ENCODE results near the gene CCND3. TPM values are rescaled to one million over a fixed set of nuclear protein-coding genes. Genes with fewer than 3 reads are reported as not detected.

The CCND3 gene
- total RNA-seq, 1 donor from 2014 or later: 10.4 TPM

GRCh38 chr6:41958022-41958856, 16.6 kb upstream of the CCND3 start:
- H3K9me3 Mint-ChIP-seq (ENCODE audit: low read depth): no peaks in the 10 kb centered on the region
- H3K4me1 Mint-ChIP-seq (ENCODE audit: low read depth): no peaks in the 10 kb centered on the region
- H3K27me3 Mint-ChIP-seq: peaks cover 3% of the 10 kb centered on the region
- no peak overlapping the region for H3K4me3 Mint-ChIP-seq (ENCODE audit: low read depth)
- TF ChIP-seq, protein P1, sequence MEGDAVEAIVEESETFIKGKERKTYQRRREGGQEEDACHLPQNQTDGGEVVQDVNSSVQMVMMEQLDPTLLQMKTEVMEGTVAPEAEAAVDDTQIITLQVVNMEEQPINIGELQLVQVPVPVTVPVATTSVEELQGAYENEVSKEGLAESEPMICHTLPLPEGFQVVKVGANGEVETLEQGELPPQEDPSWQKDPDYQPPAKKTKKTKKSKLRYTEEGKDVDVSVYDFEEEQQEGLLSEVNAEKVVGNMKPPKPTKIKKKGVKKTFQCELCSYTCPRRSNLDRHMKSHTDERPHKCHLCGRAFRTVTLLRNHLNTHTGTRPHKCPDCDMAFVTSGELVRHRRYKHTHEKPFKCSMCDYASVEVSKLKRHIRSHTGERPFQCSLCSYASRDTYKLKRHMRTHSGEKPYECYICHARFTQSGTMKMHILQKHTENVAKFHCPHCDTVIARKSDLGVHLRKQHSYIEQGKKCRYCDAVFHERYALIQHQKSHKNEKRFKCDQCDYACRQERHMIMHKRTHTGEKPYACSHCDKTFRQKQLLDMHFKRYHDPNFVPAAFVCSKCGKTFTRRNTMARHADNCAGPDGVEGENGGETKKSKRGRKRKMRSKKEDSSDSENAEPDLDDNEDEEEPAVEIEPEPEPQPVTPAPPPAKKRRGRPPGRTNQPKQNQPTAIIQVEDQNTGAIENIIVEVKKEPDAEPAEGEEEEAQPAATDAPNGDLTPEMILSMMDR (IDR thresholded peaks at IDR 0.05; ENCODE audit: unreplicated experiment): no peak
- no peaks in the 10 kb centered on the region for H3K36me3 Mint-ChIP-seq (ENCODE audit: insufficient read depth)
- no peak overlapping the region for H3K27ac Mint-ChIP-seq
- DNase-seq (ENCODE audit: low spot score, unreplicated experiment): no peak

DNA sequence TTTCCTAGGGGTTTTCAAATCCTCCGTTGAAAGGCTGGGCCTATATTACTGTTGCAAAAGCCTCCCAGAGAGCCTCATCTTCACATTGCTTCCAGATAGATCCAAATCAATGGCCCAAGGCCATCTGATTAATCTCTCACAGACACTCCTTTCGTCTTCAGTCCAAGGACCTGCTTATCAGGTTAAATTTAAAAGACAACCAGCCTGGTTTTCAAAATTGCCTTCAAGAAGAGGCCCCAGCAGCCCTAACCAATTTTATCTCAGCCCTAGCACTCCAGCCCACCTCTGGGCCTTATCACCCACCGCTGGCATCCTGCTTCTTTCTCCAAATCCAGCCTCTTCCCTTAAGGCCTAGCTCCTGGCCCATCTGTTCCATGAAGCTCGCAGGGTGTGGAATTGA, 15.5 kb upstream of the CCND3 start:
- H3K4me3 Mint-ChIP-seq (ENCODE audit: low read depth): no peak overlapping the region
- H3K9me3 Mint-ChIP-seq (ENCODE audit: low read depth): no peaks in the 10 kb centered on the region
- no peaks in the 10 kb centered on the region for H3K36me3 Mint-ChIP-seq (ENCODE audit: insufficient read depth)
- H3K27me3 Mint-ChIP-seq: peaks cover 3% of the 10 kb centered on the region
- DNase-seq (ENCODE audit: low spot score, unreplicated experiment): no peak
- no peaks in the 10 kb centered on the region for H3K4me1 Mint-ChIP-seq (ENCODE audit: low read depth)
- H3K27ac Mint-ChIP-seq: no peak overlapping the region
- TF ChIP-seq, protein P1 (IDR thresholded peaks at IDR 0.05; ENCODE audit: unreplicated experiment): no peak

DNA sequence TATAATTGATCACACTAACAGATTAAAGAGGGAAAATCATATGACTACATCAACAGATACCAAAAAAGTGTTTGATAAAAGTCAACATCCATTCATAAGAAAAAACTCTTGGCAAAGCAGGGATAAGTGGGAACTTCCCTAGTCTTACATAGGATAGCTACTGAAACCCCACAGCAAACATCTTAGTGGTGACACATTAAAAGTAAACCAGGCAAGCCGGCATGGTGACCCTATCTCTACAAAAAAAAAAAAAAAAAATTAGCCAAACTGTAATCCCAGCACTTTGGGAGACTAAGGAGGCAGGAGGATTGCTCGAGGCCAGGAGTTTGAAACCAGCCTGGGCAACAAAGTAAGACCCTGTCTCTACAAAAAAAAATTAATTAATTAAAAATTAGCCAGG, 13.8 kb upstream of the CCND3 start:
- no peaks in the 10 kb centered on the region for H3K9me3 Mint-ChIP-seq (ENCODE audit: low read depth)
- no peak overlapping the region for H3K27ac Mint-ChIP-seq
- H3K4me3 Mint-ChIP-seq (ENCODE audit: low read depth): no peak overlapping the region
- TF ChIP-seq, protein P1 (IDR thresholded peaks at IDR 0.05; ENCODE audit: unreplicated experiment): no peak
- no peaks in the 10 kb centered on the region for H3K27me3 Mint-ChIP-seq
- DNase-seq (ENCODE audit: low spot score, unreplicated experiment): no peak
- H3K36me3 Mint-ChIP-seq (ENCODE audit: insufficient read depth): no peaks in the 10 kb centered on the region
- no peaks in the 10 kb centered on the region for H3K4me1 Mint-ChIP-seq (ENCODE audit: low read depth)

- Mint-ChIP-seq H3K4me1 (ENCODE audit: low read depth) (no peaks in the 10 kb centered on the region), H3K9me3 (ENCODE audit: low read depth) (no peaks in the 10 kb centered on the region), H3K4me3 (ENCODE audit: low read depth) (no peak overlapping the region), H3K36me3 (ENCODE audit: insufficient read depth) (no peaks in the 10 kb centered on the region), H3K27me3 (no peaks in the 10 kb centered on the region), H3K27ac (no peak overlapping the region)
- TF ChIP-seq, protein P1 (IDR thresholded peaks at IDR 0.05; ENCODE audit: unreplicated experiment): no peak
- DNase-seq (ENCODE audit: low spot score, unreplicated experiment): no peak
Observed at GRCh38 chr6:41954668-41955067, 13.1 kb upstream of the CCND3 start.

DNA sequence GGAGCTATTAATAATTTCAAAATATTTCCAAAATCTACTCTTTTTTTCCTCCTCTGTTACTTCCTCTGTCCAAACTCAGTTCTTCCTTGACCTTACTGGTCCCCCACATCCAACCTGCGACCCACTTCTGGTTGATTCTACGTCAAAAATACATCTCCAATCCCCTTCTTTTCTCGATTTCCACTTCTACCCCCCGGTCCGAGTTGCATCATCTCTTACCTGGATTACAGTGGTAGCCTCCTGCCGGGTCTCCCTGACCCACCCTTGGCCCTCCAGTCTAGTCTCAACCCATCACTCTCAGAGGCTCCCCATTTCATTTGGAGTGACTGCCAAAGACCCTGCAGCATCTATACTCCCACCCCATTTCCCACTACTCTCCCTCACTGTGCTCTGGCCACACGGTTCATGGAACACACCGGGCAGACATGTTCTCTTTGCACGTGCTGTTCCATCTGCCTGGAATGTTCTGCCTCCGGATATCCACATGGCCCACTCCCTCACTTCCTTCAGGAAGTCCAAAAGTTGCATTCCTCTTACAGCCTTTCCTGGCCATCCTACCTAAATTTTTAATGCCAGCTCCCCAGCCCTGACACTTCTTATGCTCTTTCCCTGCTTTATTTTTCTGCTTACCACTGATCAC, 6.1 kb upstream of the CCND3 start:
- no peak overlapping the region for H3K27ac Mint-ChIP-seq
- H3K36me3 Mint-ChIP-seq (ENCODE audit: insufficient read depth): no peaks in the 10 kb centered on the region
- no peaks in the 10 kb centered on the region for H3K27me3 Mint-ChIP-seq
- no peak for DNase-seq (ENCODE audit: low spot score, unreplicated experiment)
- TF ChIP-seq, protein P1 (IDR thresholded peaks at IDR 0.05; ENCODE audit: unreplicated experiment): no peak
- no peaks in the 10 kb centered on the region for H3K9me3 Mint-ChIP-seq (ENCODE audit: low read depth)
- H3K4me3 Mint-ChIP-seq (ENCODE audit: low read depth): no peak overlapping the region
- H3K4me1 Mint-ChIP-seq (ENCODE audit: low read depth): no peaks in the 10 kb centered on the region
